ENCODE results near the gene GAPVD1.
"Not testable (repeated sequence)": the region's sequence is repeated elsewhere in the genome, so short reads cannot be mapped to it uniquely, and the experiment has no call there.

The GAPVD1 gene

GRCh38 chr9:125258160-125258785, 3.4 kb upstream of the GAPVD1 start:
- DNase-seq = no peak

- no peak for DNase-seq
These were observed 2.6 kb upstream of the GAPVD1 start for GRCh38 chr9:125258832-125259534.

GRCh38 chr9:125260561-125260960, 1.1 kb upstream of the GAPVD1 start:
- DNase-seq = no peak

- peak; percentile 37 for DNase-seq
These were observed 817 bp downstream of the GAPVD1 start for GRCh38 chr9:125262294-125262991.

- not testable (repeated sequence) for DNase-seq
These were observed 2.4 kb downstream of the GAPVD1 start for GRCh38 chr9:125264068-125264467.

GRCh38 chr9:125268394-125269013, 6.9 kb downstream of the GAPVD1 start:
- no peak for DNase-seq

GRCh38 chr9:125269014-125269397, 7.4 kb downstream of the GAPVD1 start:
- DNase-seq = no peak

GRCh38 chr9:125271081-125271480, 9.5 kb downstream of the GAPVD1 start:
- no peak for DNase-seq

GRCh38 chr9:125272697-125273096, 11.1 kb downstream of the GAPVD1 start:
- no peak for DNase-seq

- DNase-seq = no peak
These were observed 15.1 kb downstream of the GAPVD1 start for GRCh38 chr9:125276771-125277170.

- DNase-seq = no peak
These were observed 15.8 kb downstream of the GAPVD1 start for GRCh38 chr9:125277411-125277810.

- no peak for DNase-seq
These were observed 19.3 kb downstream of the GAPVD1 start for GRCh38 chr9:125280945-125281344.

- DNase-seq = no peak
These were observed 23.2 kb downstream of the GAPVD1 start for GRCh38 chr9:125284855-125285254.

GRCh38 chr9:125286935-125287433, 25.4 kb downstream of the GAPVD1 start:
- DNase-seq = not testable (repeated sequence)

GRCh38 chr9:125293134-125293533, 31.5 kb downstream of the GAPVD1 start:
- peak; percentile 6 for DNase-seq

- DNase-seq = no peak
These were observed 34.0 kb downstream of the GAPVD1 start for GRCh38 chr9:125295657-125296056.

GRCh38 chr9:125296843-125297372, 35.3 kb downstream of the GAPVD1 start:
- DNase-seq = peak; percentile 17

GRCh38 chr9:125297917-125298316, 36.3 kb downstream of the GAPVD1 start:
- no peak for DNase-seq

- DNase-seq = no peak
These were observed 40.6 kb downstream of the GAPVD1 start for GRCh38 chr9:125302241-125302640.

GRCh38 chr9:125304273-125304672, 42.6 kb downstream of the GAPVD1 start:
- DNase-seq = no peak

- no peak for DNase-seq
These were observed 50.8 kb downstream of the GAPVD1 start for GRCh38 chr9:125312411-125312810.

- DNase-seq = not testable (repeated sequence)
These were observed 54.7 kb downstream of the GAPVD1 start for GRCh38 chr9:125316359-125316758.

GRCh38 chr9:125317704-125318103, 56.1 kb downstream of the GAPVD1 start:
- no peak for DNase-seq

All from NCI-H1105 treated with DMSO at 0.1 percent for 48 hours (cell line).